OCI-LY7 (cell line): ENCODE measurements around the gene RASAL1. TPM values are rescaled to one million over a fixed set of nuclear protein-coding genes. Genes with fewer than 3 reads are reported as not detected.

Source experiments
- BruUV-seq: library from RNA; stranded (reverse); fragments of 400-500 nt; replicated peaks from 2 replicates; lab custom pipeline; 2021; lab: Mats Ljungman, UMichigan
- CTCF ChIA-PET: fragments of 300-600 bp; sonication (Branson Sonifier 250); formaldehyde crosslinking; loops from one replicate; lab custom pipeline; 2022; ENCODE audit warnings: antibody characterized with exemption; ENCODE audit not compliant: unreplicated experiment; lab: Charles Lee
- POLR2A ChIA-PET: fragments of 300-600 bp; sonication (Branson Sonifier 250); formaldehyde crosslinking; loops from one replicate; lab custom pipeline; 2022; ENCODE audit warnings: antibody characterized with exemption; lab: Charles Lee
- DNase-seq: peaks from one replicate; pipeline ENCODE4 v3.0.0-alpha.2; 2015; ENCODE audit warnings: low spot score
- H2AFZ ChIP-seq: fragments of 200-600 bp; sonication (generic), shearing (Covaris generic); 2 replicates; pipeline ENCODE4 v1.6.1; 2014; ENCODE audit warnings: mild to moderate bottlenecking, antibody characterized with exemption, low read length, moderate library complexity
- H3K27ac ChIP-seq: fragments of 200-600 bp; sonication (generic); 2 replicates; pipeline ENCODE4 v1.5.1; 2014; ENCODE audit warnings: mixed run types, low read depth, mild to moderate bottlenecking, moderate library complexity, low read length, inconsistent platforms; ENCODE audit not compliant: poor library complexity, severe bottlenecking
- H3K36me3 ChIP-seq: fragments of 200-600 bp; sonication (generic); 2 replicates; pipeline ENCODE4 v1.6.1; 2014; ENCODE audit warnings: mild to moderate bottlenecking, antibody characterized with exemption, low read length, moderate library complexity, mixed read lengths; ENCODE audit not compliant: insufficient read depth
- H3K4me1 ChIP-seq: fragments of 200-600 bp; sonication (generic); 2 replicates; pipeline ENCODE4 v1.5.1; 2014; ENCODE audit warnings: mild to moderate bottlenecking, low read length; ENCODE audit not compliant: insufficient read depth, poor library complexity, severe bottlenecking
- H3K4me2 ChIP-seq: fragments of 200-600 bp; sonication (generic); 2 replicates; pipeline ENCODE4 v1.6.1; 2014; ENCODE audit warnings: mild to moderate bottlenecking, low read length
- H3K4me3 ChIP-seq: fragments of 200-600 bp; sonication (generic); 2 replicates; pipeline ENCODE4 v1.5.1; 2014; ENCODE audit warnings: mild to moderate bottlenecking, low read depth, low read length; ENCODE audit not compliant: poor library complexity, severe bottlenecking
- H3K79me2 ChIP-seq: fragments of 200-600 bp; sonication (generic); 2 replicates; pipeline ENCODE4 v1.6.1; 2016; ENCODE audit warnings: low read depth, mild to moderate bottlenecking, low read length, moderate library complexity, mixed read lengths; ENCODE audit not compliant: insufficient read depth
- H3K9me2 ChIP-seq: fragments of 200-600 bp; sonication (generic); 2 replicates; pipeline ENCODE4 v1.6.1; 2016; ENCODE audit warnings: mild to moderate bottlenecking, low read length, mixed read lengths; ENCODE audit not compliant: insufficient read depth
- H3K9me3 ChIP-seq: fragments of 200-600 bp; sonication (generic); 2 replicates; pipeline ENCODE4 v1.6.1; 2014; ENCODE audit warnings: mild to moderate bottlenecking, mixed run types, low read length, mixed read lengths
- H4K20me1 ChIP-seq: fragments of 200-600 bp; sonication (generic); 2 replicates; pipeline ENCODE4 v1.6.1; 2014; ENCODE audit warnings: mild to moderate bottlenecking, antibody characterized with exemption, low read length, moderate library complexity, mixed read lengths; ENCODE audit not compliant: insufficient read depth
- EZH2phosphoT487 ChIP-seq: fragments of 200-600 bp; sonication (generic); IDR thresholded peaks from 2 replicates; pipeline ENCODE4 v1.6.1; 2018; ENCODE audit warnings: low read depth, borderline replicate concordance, mild to moderate bottlenecking, mixed run types, antibody characterized with exemption, low read length, moderate library complexity, mixed read lengths
- intact Hi-C: fragments of 100-400 bp; cut with micrococcal nuclease; formaldehyde crosslinking; loops from one replicate; pipeline ENCODE4 v1.10.0; 2022; ENCODE audit not compliant: unreplicated experiment
- total RNA-seq, 2 experiments: library from RNA; depleted of rRNA in 1 of 2; stranded (reverse); fragments of >200 nt in 1 of 2; shearing (Covaris generic) in 1 of 2; gene quantifications; 2 replicates each; pipeline ENCODE4 v1.2.3, GENCODE V29; 2014 to 2022
- TF ChIP-seq, protein P1 (sequence below): fragments of 200-600 bp; sonication (generic); conservative IDR thresholded peaks from 2 replicates; pipeline ENCODE4 v1.5.1; 2014; ENCODE audit warnings: mild to moderate bottlenecking, antibody characterized with exemption, low read length, moderate library complexity, mixed read lengths

The RASAL1 gene
- total RNA-seq, 2 experiments from 2014 or later: 74.4 to 89.1 TPM

- no peak overlapping the region for H3K4me3 ChIP-seq
- POLR2A ChIA-PET: interaction anchor here (0.6 to 4.7 kb wide), 4 partner anchors 12 to 124 kb away, joined by 3 to 46 read pairs (median 3); partner anchors contain the start of gene RASAL1
- peak overlapping the region; percentile 61; the same call in 1 of the 2 replicates for H3K4me2 ChIP-seq
- peaks cover 92% of the 10 kb centered on the region for H3K36me3 ChIP-seq
- H3K9me3 ChIP-seq: no peaks in the 10 kb centered on the region
- no TSS peak for BruUV-seq
- intact Hi-C loops: no loop called here
- no peak for TF ChIP-seq EZH2phosphoT487
- TF ChIP-seq, protein P1, sequence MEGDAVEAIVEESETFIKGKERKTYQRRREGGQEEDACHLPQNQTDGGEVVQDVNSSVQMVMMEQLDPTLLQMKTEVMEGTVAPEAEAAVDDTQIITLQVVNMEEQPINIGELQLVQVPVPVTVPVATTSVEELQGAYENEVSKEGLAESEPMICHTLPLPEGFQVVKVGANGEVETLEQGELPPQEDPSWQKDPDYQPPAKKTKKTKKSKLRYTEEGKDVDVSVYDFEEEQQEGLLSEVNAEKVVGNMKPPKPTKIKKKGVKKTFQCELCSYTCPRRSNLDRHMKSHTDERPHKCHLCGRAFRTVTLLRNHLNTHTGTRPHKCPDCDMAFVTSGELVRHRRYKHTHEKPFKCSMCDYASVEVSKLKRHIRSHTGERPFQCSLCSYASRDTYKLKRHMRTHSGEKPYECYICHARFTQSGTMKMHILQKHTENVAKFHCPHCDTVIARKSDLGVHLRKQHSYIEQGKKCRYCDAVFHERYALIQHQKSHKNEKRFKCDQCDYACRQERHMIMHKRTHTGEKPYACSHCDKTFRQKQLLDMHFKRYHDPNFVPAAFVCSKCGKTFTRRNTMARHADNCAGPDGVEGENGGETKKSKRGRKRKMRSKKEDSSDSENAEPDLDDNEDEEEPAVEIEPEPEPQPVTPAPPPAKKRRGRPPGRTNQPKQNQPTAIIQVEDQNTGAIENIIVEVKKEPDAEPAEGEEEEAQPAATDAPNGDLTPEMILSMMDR: no peak
- DNase-seq: no peak
- H3K27ac ChIP-seq: peak overlapping the region; percentile 38
- peaks cover 66% of the 10 kb centered on the region for H3K4me1 ChIP-seq
- no peak overlapping the region for H2AFZ ChIP-seq
- peaks cover 25% of the 10 kb centered on the region; the same call in 1 of the 2 replicates for H3K79me2 ChIP-seq
- no peaks in the 10 kb centered on the region for H3K9me2 ChIP-seq
- H4K20me1 ChIP-seq: no peaks in the 10 kb centered on the region
- CTCF ChIA-PET: interaction anchor here (0.6 to 1.7 kb wide), 2 partner anchors 15 to 25 kb away, joined by 8 to 9 read pairs; partner anchors contain the start of gene RASAL1
Measured at GRCh38 chr12:113159937-113160336, 24.4 kb upstream of the RASAL1 start.

- Histone ChIP-seq H4K20me1 (no peaks in the 10 kb centered on the region), H3K4me1 (peaks cover 77% of the 10 kb centered on the region), H3K9me2 (no peaks in the 10 kb centered on the region), H3K4me3 (no peak overlapping the region), H3K4me2 (0 out of 2 replicates have a peak overlapping the region, but pooled peaks have one; percentile 1), H2AFZ (no peak overlapping the region), H3K9me3 (no peaks in the 10 kb centered on the region), H3K27ac (peak overlapping the region; percentile 90), H3K79me2 (peaks cover 37% of the 10 kb centered on the region; the same call in 1 of the 2 replicates), H3K36me3 (peaks cover 86% of the 10 kb centered on the region)
- ChIA-PET POLR2A (interaction anchor here (1.0 kb wide), 1 partner anchor 14 kb away, joined by 3 read pairs; no protein-coding TSS in a partner anchor), CTCF (interaction anchor here (0.6 kb wide), 1 partner anchor 13 kb away, joined by 3 read pairs; no protein-coding TSS in a partner anchor)
- TF ChIP-seq, protein P1: no peak
- no peak for TF ChIP-seq EZH2phosphoT487
- DNase-seq: no peak
- intact Hi-C loops: no loop called here
- TSS peak; percentile 87 for BruUV-seq
Measured at GRCh38 chr12:113158439-113159203, 23.1 kb upstream of the RASAL1 start.
